B cell (primary cell): ENCODE results near the gene THSD4. TPM values are rescaled to one million over a fixed set of nuclear protein-coding genes. Genes with fewer than 3 reads are reported as not detected.

ENCODE experiments used
- ATAC-seq: fragments of 200-7000 bp; cut with Tn5 transposase; one replicate; pipeline ENCODE4 v1.10.0; 2021; ENCODE audit warnings: low read depth, mild to moderate bottlenecking, moderate number of reproducible peaks, moderate library complexity
- CTCF ChIA-PET: fragments of 350-600 bp; sonication (Branson Sonifier 250); formaldehyde crosslinking; loops from one replicate; lab custom pipeline; 2021; ENCODE audit warnings: antibody characterized with exemption, inconsistent platforms; lab: Charles Lee
- POLR2A ChIA-PET: fragments of 350-600 bp; sonication (Branson Sonifier 250); formaldehyde crosslinking; loops from one replicate; lab custom pipeline; 2021; ENCODE audit warnings: antibody characterized with exemption; lab: Charles Lee
- DNase-seq: peaks from one replicate; pipeline ENCODE4 v3.0.0; 2013
- H2AFZ ChIP-seq: 2 replicates; pipeline ENCODE4 v1.6.1; 2012; ENCODE audit warnings: mild to moderate bottlenecking, low read depth, low read length; ENCODE audit not compliant: insufficient read depth, poor library complexity, severe bottlenecking
- H3K27ac ChIP-seq, 2 donors: 1 replicate in 1 of 2; 2 replicates in 1 of 2; pipeline ENCODE4 v1.5.1; 2012 to 2013; ENCODE audit warnings: low read length in 2 of 2, mild to moderate bottlenecking in 2 of 2, moderate library complexity in 1 of 2
- H3K27me3 ChIP-seq, 4 experiments: fragments of 200-600 bp in 1 of 4; sonication (generic) in 1 of 4; replicated peaks in 1 of 4; 1 replicate in 2 of 4; 2 replicates in 2 of 4; pipeline versions ENCODE4 v1.6.1 to v1.7.0; 2013 to 2016; ENCODE audit warnings: low read length in 3 of 4, mild to moderate bottlenecking in 2 of 4, mixed read lengths in 1 of 4, moderate library complexity in 1 of 4; ENCODE audit not compliant: insufficient read depth in 4 of 4, control insufficient read depth in 3 of 4; ENCODE audit errors: control extremely low read depth in 1 of 4
- H3K36me3 ChIP-seq, 2 experiments: replicated peaks in 1 of 2; 1 replicate in 1 of 2; 2 replicates in 1 of 2; pipeline versions ENCODE4 v1.6.1 to v1.7.1; 2013; ENCODE audit warnings: low read length in 1 of 2; ENCODE audit not compliant: insufficient read depth in 2 of 2, control insufficient read depth in 1 of 2; ENCODE audit errors: control extremely low read depth in 1 of 2, extremely low read depth in 1 of 2
- H3K4me1 ChIP-seq, 2 donors: fragments of 200-600 bp in 1 of 2; sonication (generic) in 1 of 2; 1 replicate in 1 of 2; 2 replicates in 1 of 2; pipeline versions ENCODE4 v1.5.1 to v1.6.1; 2013 to 2017; ENCODE audit warnings: low read length in 2 of 2; ENCODE audit not compliant: control insufficient read depth in 2 of 2, insufficient read depth in 2 of 2
- H3K4me2 ChIP-seq: replicated peaks from 2 replicates; pipeline ENCODE3; 2012; ENCODE audit warnings: mild to moderate bottlenecking, low read depth, low read length; ENCODE audit not compliant: poor library complexity, severe bottlenecking
- H3K4me3 ChIP-seq, 5 experiments: fragments of 200-600 bp in 1 of 5; sonication (generic) in 1 of 5; 1 replicate in 3 of 5; 2 replicates in 2 of 5; pipeline versions ENCODE4 v1.5.1 to v1.7.0; 2011 to 2016; ENCODE audit warnings: low read length in 4 of 5, mild to moderate bottlenecking in 4 of 5, low read depth in 2 of 5, control low read depth in 1 of 5, moderate library complexity in 1 of 5; ENCODE audit not compliant: insufficient read depth in 1 of 5; ENCODE audit errors: control extremely low read depth in 1 of 5, extremely low read depth in 1 of 5
- H3K79me2 ChIP-seq: fragments of 200-600 bp; sonication (generic); one replicate; pipeline ENCODE4 v1.6.0; 2016; ENCODE audit warnings: low read length; ENCODE audit not compliant: control insufficient read depth, insufficient read depth
- H3K9ac ChIP-seq: fragments of 200-600 bp; sonication (generic); 2 replicates; pipeline ENCODE4 v1.6.1; 2017; ENCODE audit warnings: mild to moderate bottlenecking, low read length, moderate library complexity
- H3K9me3 ChIP-seq, 3 donors: one replicate each; pipeline versions ENCODE4 v1.6.1 to v1.7.1; 2013; ENCODE audit warnings: low read length in 2 of 3; ENCODE audit not compliant: control insufficient read depth in 2 of 3, insufficient read depth in 1 of 3; ENCODE audit errors: control extremely low read depth in 1 of 3
- H4K20me1 ChIP-seq: 2 replicates; pipeline ENCODE4 v1.6.0; 2012; ENCODE audit warnings: mild to moderate bottlenecking, low read length; ENCODE audit not compliant: insufficient read depth, control insufficient read depth, poor library complexity, severe bottlenecking
- H3K27ac Mint-ChIP-seq: one replicate; pipeline ENCODE4 v1.8.0; 2021; ENCODE audit warnings: mixed read lengths
- H3K27me3 Mint-ChIP-seq: one replicate; pipeline ENCODE4 v1.8.0; 2021; ENCODE audit warnings: mixed read lengths
- H3K4me1 Mint-ChIP-seq: one replicate; pipeline ENCODE4 v1.8.0; 2021; ENCODE audit warnings: mixed read lengths
- H3K4me3 Mint-ChIP-seq: one replicate; pipeline ENCODE4 v1.8.0; 2021; ENCODE audit warnings: mixed read lengths
- H3K9me3 Mint-ChIP-seq: one replicate; pipeline ENCODE4 v1.8.0; 2022; ENCODE audit warnings: mixed read lengths; ENCODE audit not compliant: insufficient read depth
- CTCF ChIP-seq: fragments of 200-600 bp; IDR thresholded peaks from one replicate; pipeline ENCODE4 v1.8.0; 2022; ENCODE audit warnings: antibody characterized with exemption, mild to moderate bottlenecking
- EZH2 ChIP-seq: IDR thresholded peaks from 2 replicates; pipeline ENCODE4 v1.6.1; 2012; ENCODE audit warnings: borderline replicate concordance, low read depth, mild to moderate bottlenecking, moderate library complexity, low read length; ENCODE audit not compliant: insufficient read depth, poor library complexity, severe bottlenecking
- WGBS: methylation state at CpG from one replicate; pipeline ENCODE4 v1.1.5; 2013; ENCODE audit warnings: missing lambda C conversion rate; ENCODE audit not compliant: insufficient coverage; 5-methylcytosine and 5-hydroxymethylcytosine counted together
- intact Hi-C: fragments of 100-400 bp; cut with micrococcal nuclease; formaldehyde crosslinking; loops from one replicate; pipeline ENCODE4 v1.10.0; 2022
- polyA plus RNA-seq: library from polyadenylated mRNA; depleted of rRNA; stranded (reverse); fragments of >200 nt; gene quantifications from 2 replicates; pipeline ENCODE4 v1.2.3, GENCODE V29; 2012
- total RNA-seq, 2 donors: library from RNA; stranded (reverse); fragments of 120-200 nt in 1 of 2; gene quantifications; 1 replicate in 1 of 2; 2 replicates in 1 of 2; pipeline versions ENCODE4 v1.2.3 to v1.2.4, GENCODE V29; 2013 to 2022

THSD4 gene
- total and polyA plus RNA-seq, 2 donors (not counting 1 experiment from before 2014, with no cell fraction given): not detected

- Histone ChIP-seq H2AFZ (no peak overlapping the region), H3K79me2 (no peaks in the 10 kb centered on the region), H4K20me1 (no peaks in the 10 kb centered on the region), H3K4me2 (no peak overlapping the region), H3K4me3 (no peak overlapping the region), H3K9me3 (no peaks in the 10 kb centered on the region), H3K4me1 (no peaks in the 10 kb centered on the region), H3K36me3 (no peaks in the 10 kb centered on the region), H3K9ac (no peak overlapping the region), H3K27me3 (peaks cover 0 to 7% (median 0%) of the 10 kb centered on the region in 4 experiments), H3K27ac (no peak overlapping the region)
- TF ChIP-seq CTCF (no peak), EZH2 (no peak)
- Mint-ChIP-seq H3K4me1 (no peaks in the 10 kb centered on the region), H3K27ac (no peak overlapping the region), H3K4me3 (no peak overlapping the region), H3K27me3 (peaks cover 22% of the 10 kb centered on the region), H3K9me3 (no peaks in the 10 kb centered on the region)
- ChIA-PET POLR2A (no interaction called here), CTCF (no interaction called here)
- no peak for DNase-seq
- intact Hi-C loops: loop anchor here (1.0 kb wide), 1 partner anchor 8 kb away; no protein-coding TSS in a partner anchor
- WGBS: no CpG with 5 or more reads among the region's 2 CpGs
- ATAC-seq: no peak
These were observed 299.6 kb downstream of the THSD4 start for GRCh38 chr15:71414853-71415252.

- H3K4me1 Mint-ChIP-seq: no peaks in the 10 kb centered on the region
- H3K27ac ChIP-seq: no peak overlapping the region
These were observed 307.4 kb downstream of the THSD4 start for GRCh38 chr15:71422530-71423259.

More at GRCh38 chr15:71422530-71423259, 307.4 kb downstream of the THSD4 start:
- peaks cover 4% of the 10 kb centered on the region for H3K27me3 Mint-ChIP-seq
- no peak overlapping the region for H3K4me3 ChIP-seq
- H3K36me3 ChIP-seq: no peaks in the 10 kb centered on the region
- no peaks in the 10 kb centered on the region for H3K79me2 ChIP-seq
- no peaks in the 10 kb centered on the region for H3K27me3 ChIP-seq
- 72% methylated on average over 5 of the region's 5 CpGs for WGBS
- no peaks in the 10 kb centered on the region for H3K4me1 ChIP-seq
- ChIA-PET POLR2A (no interaction called here), CTCF (no interaction called here)
- no peak overlapping the region for H2AFZ ChIP-seq
- DNase-seq (no peak), ATAC-seq (no peak)
- peaks cover 0 to 4% (median 0%) of the 10 kb centered on the region in 3 donors for H3K9me3 ChIP-seq
- H3K4me2 ChIP-seq: no peak overlapping the region
- H3K9ac ChIP-seq: no peak overlapping the region
- no peak for TF ChIP-seq CTCF
- no peak for TF ChIP-seq EZH2
- H3K27ac Mint-ChIP-seq: no peak overlapping the region
- no peaks in the 10 kb centered on the region for H3K9me3 Mint-ChIP-seq
- H4K20me1 ChIP-seq: no peaks in the 10 kb centered on the region
- intact Hi-C loops: loop anchor here (1.0 kb wide), 1 partner anchor 7 kb away; no protein-coding TSS in a partner anchor
- H3K4me3 Mint-ChIP-seq: no peak overlapping the region
